Panc1 (cell line): ENCODE data around the gene SEMA7A. TPM values are rescaled to one million over a fixed set of nuclear protein-coding genes. Genes with fewer than 3 reads are reported as not detected.

Experiments used
- ATAC-seq: fragments of 200-7000 bp; cut with Tn5 transposase; 2 replicates; pipeline ENCODE4 v1.9.1; 2020; ENCODE audit warnings: mild to moderate bottlenecking, moderate library complexity
- BruUV-seq: library from RNA; stranded (reverse); fragments of 400-500 nt; replicated peaks from 2 replicates; lab custom pipeline; 2021; lab: Mats Ljungman, UMichigan
- CTCF ChIA-PET: fragments of 300-600 bp; sonication (Branson Sonifier 250); formaldehyde crosslinking; loops from one replicate; lab custom pipeline; 2022; ENCODE audit warnings: antibody characterized with exemption; lab: Charles Lee
- POLR2A ChIA-PET: fragments of 300-600 bp; sonication (Branson Sonifier 250); formaldehyde crosslinking; loops from one replicate; lab custom pipeline; 2022; ENCODE audit warnings: antibody characterized with exemption; lab: Charles Lee
- DNase-seq: peaks from one replicate; pipeline ENCODE4 v3.0.0-alpha.2; 2010; ENCODE audit warnings: low read depth, low spot score
- H3K27ac ChIP-seq: 2 replicates; pipeline ENCODE4 v1.5.1; 2011; ENCODE audit warnings: mild to moderate bottlenecking, low read length, inconsistent platforms
- H3K27me3 ChIP-seq: fragments of 200-500 bp; sonication (Bioruptor generic); 2 replicates; pipeline ENCODE4 v1.6.0; 2014; ENCODE audit warnings: low read length, inconsistent platforms; ENCODE audit not compliant: control insufficient read depth, insufficient read depth
- H3K36me3 ChIP-seq: fragments of 200-500 bp; sonication (Bioruptor generic); 2 replicates; pipeline ENCODE4 v1.5.1; 2014; ENCODE audit warnings: inconsistent platforms, mild to moderate bottlenecking, low read length, moderate library complexity; ENCODE audit not compliant: control insufficient read depth, insufficient read depth
- H3K4me1 ChIP-seq: 2 replicates; pipeline ENCODE4 v1.5.1; 2011; ENCODE audit warnings: inconsistent platforms, mild to moderate bottlenecking, low read length, moderate library complexity; ENCODE audit not compliant: control insufficient read depth, insufficient read depth
- H3K4me3 ChIP-seq, 2 experiments: 2 replicates each; pipeline ENCODE4 v1.5.1; 2011 to 2012; ENCODE audit warnings: low read depth in 2 of 2, low read length in 2 of 2, mild to moderate bottlenecking in 2 of 2, inconsistent platforms in 1 of 2, moderate library complexity in 1 of 2
- H3K9me3 ChIP-seq: fragments of 200-500 bp; sonication (Bioruptor generic); 2 replicates; pipeline ENCODE4 v1.5.1; 2014; ENCODE audit warnings: low read depth, mild to moderate bottlenecking, inconsistent platforms, low read length, moderate library complexity; ENCODE audit not compliant: control insufficient read depth, insufficient read depth
- POLR2AphosphoS5 ChIP-seq: IDR thresholded peaks from 2 replicates; pipeline ENCODE4 v1.6.1; 2012; ENCODE audit warnings: mild to moderate bottlenecking, low read depth, low read length, moderate library complexity
- SIN3A ChIP-seq: IDR thresholded peaks from 2 replicates; pipeline ENCODE4 v1.6.1; 2012; ENCODE audit warnings: low read depth, mild to moderate bottlenecking, low read length, moderate library complexity, borderline replicate concordance; ENCODE audit not compliant: insufficient read depth
- TCF7L2 ChIP-seq: IDR thresholded peaks from 2 replicates; pipeline ENCODE4 v1.6.1; 2011; ENCODE audit warnings: mild to moderate bottlenecking, low read depth, low read length, inconsistent platforms
- in situ Hi-C: cut with HindIII; loops from 2 replicates; pipeline ENCODE4 v1.10.0; 2016; ENCODE audit warnings: low sequenced_read_pairs, low pct_unique_long_range_greater_than_20kb
- intact Hi-C: fragments of 100-400 bp; cut with micrococcal nuclease; formaldehyde crosslinking; loops from one replicate; pipeline ENCODE4 v1.10.0; 2022; ENCODE audit not compliant: unreplicated experiment
- total RNA-seq: library from RNA; stranded (reverse); gene quantifications from one replicate; pipeline ENCODE4 v1.2.1, GENCODE V29; 2021; ENCODE audit not compliant: unreplicated experiment
- TF ChIP-seq, protein P1 (sequence below): fragments of 450-650 bp; IDR thresholded peaks from 2 replicates; pipeline ENCODE4 v1.5.1; 2017; ENCODE audit warnings: mild to moderate bottlenecking
- TF ChIP-seq, protein P2 (sequence below), 2 experiments: IDR thresholded peaks; 2 replicates each; pipeline ENCODE4 v1.6.1; 2011 to 2012; ENCODE audit warnings: low read depth in 2 of 2, control low read depth in 1 of 2, low read length in 1 of 2, mild to moderate bottlenecking in 1 of 2, moderate library complexity in 1 of 2; ENCODE audit not compliant: insufficient read depth in 1 of 2

Gene SEMA7A
- total RNA-seq, 1 experiment from 2014 or later = 11.2 TPM

GRCh38 chr15:74386496-74387140 is 47.1 kb downstream of the SEMA7A start:
- ChIA-PET CTCF (interaction anchor here (0.6 kb wide), 1 partner anchor 560 kb away, joined by 3 read pairs; no protein-coding TSS in a partner anchor), POLR2A (no interaction called here)
- H3K27ac ChIP-seq = no peak overlapping the region
- H3K4me1 ChIP-seq = peaks cover 47% of the 10 kb centered on the region
- H3K27me3 ChIP-seq = no peaks in the 10 kb centered on the region
- no TSS peak for BruUV-seq
- ATAC-seq (no peak), DNase-seq (no peak)
- no peaks in the 10 kb centered on the region for H3K9me3 ChIP-seq
- intact Hi-C loops = no loop called here
- H3K4me3 ChIP-seq = no peak overlapping the region
- no peaks in the 10 kb centered on the region for H3K36me3 ChIP-seq
- in situ Hi-C loops = no loop called here
- no peak for TF ChIP-seq TCF7L2
- TF ChIP-seq, protein P1, sequence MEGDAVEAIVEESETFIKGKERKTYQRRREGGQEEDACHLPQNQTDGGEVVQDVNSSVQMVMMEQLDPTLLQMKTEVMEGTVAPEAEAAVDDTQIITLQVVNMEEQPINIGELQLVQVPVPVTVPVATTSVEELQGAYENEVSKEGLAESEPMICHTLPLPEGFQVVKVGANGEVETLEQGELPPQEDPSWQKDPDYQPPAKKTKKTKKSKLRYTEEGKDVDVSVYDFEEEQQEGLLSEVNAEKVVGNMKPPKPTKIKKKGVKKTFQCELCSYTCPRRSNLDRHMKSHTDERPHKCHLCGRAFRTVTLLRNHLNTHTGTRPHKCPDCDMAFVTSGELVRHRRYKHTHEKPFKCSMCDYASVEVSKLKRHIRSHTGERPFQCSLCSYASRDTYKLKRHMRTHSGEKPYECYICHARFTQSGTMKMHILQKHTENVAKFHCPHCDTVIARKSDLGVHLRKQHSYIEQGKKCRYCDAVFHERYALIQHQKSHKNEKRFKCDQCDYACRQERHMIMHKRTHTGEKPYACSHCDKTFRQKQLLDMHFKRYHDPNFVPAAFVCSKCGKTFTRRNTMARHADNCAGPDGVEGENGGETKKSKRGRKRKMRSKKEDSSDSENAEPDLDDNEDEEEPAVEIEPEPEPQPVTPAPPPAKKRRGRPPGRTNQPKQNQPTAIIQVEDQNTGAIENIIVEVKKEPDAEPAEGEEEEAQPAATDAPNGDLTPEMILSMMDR = no peak
- TF ChIP-seq POLR2AphosphoS5 = no peak
- TF ChIP-seq, protein P2, sequence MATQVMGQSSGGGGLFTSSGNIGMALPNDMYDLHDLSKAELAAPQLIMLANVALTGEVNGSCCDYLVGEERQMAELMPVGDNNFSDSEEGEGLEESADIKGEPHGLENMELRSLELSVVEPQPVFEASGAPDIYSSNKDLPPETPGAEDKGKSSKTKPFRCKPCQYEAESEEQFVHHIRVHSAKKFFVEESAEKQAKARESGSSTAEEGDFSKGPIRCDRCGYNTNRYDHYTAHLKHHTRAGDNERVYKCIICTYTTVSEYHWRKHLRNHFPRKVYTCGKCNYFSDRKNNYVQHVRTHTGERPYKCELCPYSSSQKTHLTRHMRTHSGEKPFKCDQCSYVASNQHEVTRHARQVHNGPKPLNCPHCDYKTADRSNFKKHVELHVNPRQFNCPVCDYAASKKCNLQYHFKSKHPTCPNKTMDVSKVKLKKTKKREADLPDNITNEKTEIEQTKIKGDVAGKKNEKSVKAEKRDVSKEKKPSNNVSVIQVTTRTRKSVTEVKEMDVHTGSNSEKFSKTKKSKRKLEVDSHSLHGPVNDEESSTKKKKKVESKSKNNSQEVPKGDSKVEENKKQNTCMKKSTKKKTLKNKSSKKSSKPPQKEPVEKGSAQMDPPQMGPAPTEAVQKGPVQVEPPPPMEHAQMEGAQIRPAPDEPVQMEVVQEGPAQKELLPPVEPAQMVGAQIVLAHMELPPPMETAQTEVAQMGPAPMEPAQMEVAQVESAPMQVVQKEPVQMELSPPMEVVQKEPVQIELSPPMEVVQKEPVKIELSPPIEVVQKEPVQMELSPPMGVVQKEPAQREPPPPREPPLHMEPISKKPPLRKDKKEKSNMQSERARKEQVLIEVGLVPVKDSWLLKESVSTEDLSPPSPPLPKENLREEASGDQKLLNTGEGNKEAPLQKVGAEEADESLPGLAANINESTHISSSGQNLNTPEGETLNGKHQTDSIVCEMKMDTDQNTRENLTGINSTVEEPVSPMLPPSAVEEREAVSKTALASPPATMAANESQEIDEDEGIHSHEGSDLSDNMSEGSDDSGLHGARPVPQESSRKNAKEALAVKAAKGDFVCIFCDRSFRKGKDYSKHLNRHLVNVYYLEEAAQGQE (IDR thresholded peaks at IDR 0.05; ENCODE audit: insufficient read depth in 1 of 2, low read depth in 2 of 2, low read length in 1 of 2) = no peak
- TF ChIP-seq SIN3A = no peak

DNA sequence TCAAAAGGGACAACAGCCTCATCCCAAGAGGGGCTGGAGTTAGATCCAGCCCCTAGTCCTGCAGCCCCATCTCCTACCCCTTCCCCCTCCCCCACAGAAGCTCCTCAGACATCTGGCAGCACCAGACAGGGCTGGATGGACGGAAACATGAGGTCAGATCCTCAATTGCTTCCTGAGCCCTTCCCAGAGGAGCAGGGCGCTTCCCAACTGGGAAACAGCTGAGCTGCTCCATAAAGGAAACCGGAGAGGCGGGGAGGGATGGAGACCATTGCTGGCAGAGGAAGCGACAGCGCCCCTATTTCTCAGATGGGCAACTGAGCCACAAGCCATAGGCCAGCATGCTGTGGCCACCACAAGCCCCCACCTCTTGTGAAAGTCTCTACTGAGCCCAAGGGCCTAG is 48.0 kb downstream of the SEMA7A start:
- Histone ChIP-seq H3K36me3 (no peaks in the 10 kb centered on the region), H3K4me1 (peaks cover 47% of the 10 kb centered on the region), H3K27me3 (no peaks in the 10 kb centered on the region), H3K27ac (no peak overlapping the region), H3K9me3 (no peaks in the 10 kb centered on the region), H3K4me3 (no peak overlapping the region)
- DNase-seq (no peak), ATAC-seq (no peak)
- in situ Hi-C loops = no loop called here
- TF ChIP-seq SIN3A (no peak), TCF7L2 (no peak), POLR2AphosphoS5 (no peak)
- TF ChIP-seq, protein P1 = no peak
- TF ChIP-seq, protein P2 (IDR thresholded peaks at IDR 0.05; ENCODE audit: insufficient read depth in 1 of 2, low read depth in 2 of 2, low read length in 1 of 2) = no peak
- BruUV-seq = no TSS peak
- intact Hi-C loops = no loop called here
- ChIA-PET CTCF (interaction anchor here (0.6 to 1.3 kb wide), 4 partner anchors 11 to 253 kb away, joined by 3 to 6 read pairs (median 4); no protein-coding TSS in a partner anchor), POLR2A (interaction anchor here (0.6 kb wide), 2 partner anchors 21 to 51 kb away, joined by 4 to 9 read pairs; no protein-coding TSS in a partner anchor)
